K562 (cell line): ENCODE results near the gene GALNT18. TPM values are rescaled to one million over a fixed set of nuclear protein-coding genes. Genes with fewer than 3 reads are reported as not detected.

Experiments used
- ATAC-seq: fragments of 200-7000 bp; cut with Tn5 transposase; 3 replicates; pipeline ENCODE4 v1.9.1; 2020; ENCODE audit warnings: moderate library complexity
- BruUV-seq: library from RNA; stranded (reverse); fragments of 400-500 nt; replicated peaks from 2 replicates; lab custom pipeline; 2021; lab: Mats Ljungman, UMichigan
- CTCF ChIA-PET: fragments of 300-600 bp; formaldehyde crosslinking; extraction: SDS; loops from one replicate; lab custom pipeline; 2021; ENCODE audit warnings: low intra/inter-chr PET ratio; lab: Yijun Ruan, JAX
- POLR2A ChIA-PET: fragments of 300-600, 350-650 bp; sonication (Branson Sonifier 250); formaldehyde crosslinking; extraction: SDS; loops from one replicate; lab custom pipeline; 2021; ENCODE audit warnings: antibody characterized with exemption, inconsistent platforms; lab: Yijun Ruan, JAX
- DNase-seq, 4 experiments: peaks; one replicate each; pipeline versions ENCODE4 v3.0.0 to v3.0.0-alpha.2; 2011 to 2018; ENCODE audit warnings: low spot score in 3 of 4, mixed read lengths in 3 of 4; ENCODE audit errors: extremely low read depth in 1 of 4
- FAIRE-seq: peaks from 2 replicates; lab custom pipeline; 2011; peaks lifted over from hg19 to GRCh38; lab: Jason Lieb, UNC
- H2AFZ ChIP-seq: 2 replicates; pipeline ENCODE4 v1.6.0; 2011; ENCODE audit warnings: low read depth, low read length, control low read depth, inconsistent platforms
- H3K27ac ChIP-seq: fragments of 200-600 bp; 3 replicates; pipeline ENCODE4 v1.8.0; 2011; ENCODE audit warnings: low read depth, mild to moderate bottlenecking, control low read depth, inconsistent platforms, low read length, moderate library complexity, mixed read lengths; ENCODE audit errors: extremely low read depth
- H3K27me3 ChIP-seq, 2 experiments: fragments of 300-600 bp in 1 of 2; 2 replicates in 1 of 2; 3 replicates in 1 of 2; pipeline versions ENCODE4 v1.6.0 to v1.8.0; 2011; ENCODE audit warnings: inconsistent platforms in 2 of 2, low read length in 2 of 2, mild to moderate bottlenecking in 1 of 2, mixed read lengths in 1 of 2, moderate library complexity in 1 of 2; ENCODE audit not compliant: control insufficient read depth in 2 of 2, insufficient read depth in 2 of 2
- H3K36me3 ChIP-seq: fragments of 300-600 bp; 3 replicates; pipeline ENCODE4 v1.8.0; 2011; ENCODE audit warnings: mild to moderate bottlenecking, low read length, inconsistent platforms; ENCODE audit not compliant: control insufficient read depth, insufficient read depth
- H3K4me1 ChIP-seq, 2 experiments: fragments of 200-600 bp in 1 of 2; replicated peaks in 1 of 2; 2 replicates in 1 of 2; 3 replicates in 1 of 2; pipeline versions ENCODE4 v1.5.1 to v1.8.0; 2011; ENCODE audit warnings: inconsistent platforms in 2 of 2, low read length in 2 of 2, mild to moderate bottlenecking in 1 of 2, mixed read lengths in 1 of 2, moderate library complexity in 1 of 2; ENCODE audit not compliant: control insufficient read depth in 2 of 2, insufficient read depth in 2 of 2
- H3K4me2 ChIP-seq: 2 replicates; pipeline ENCODE4 v1.6.1; 2011; ENCODE audit warnings: low read length, control low read depth, inconsistent platforms, mixed read lengths; ENCODE audit not compliant: insufficient read depth
- H3K4me3 ChIP-seq: fragments of 200-600 bp; sonication (generic), shearing (Covaris generic); 2 replicates; pipeline ENCODE4 v1.5.1; 2016; ENCODE audit warnings: control low read depth, inconsistent platforms
- H3K79me2 ChIP-seq: fragments of 200-600 bp; 3 replicates; pipeline ENCODE4 v1.8.0; 2011; ENCODE audit warnings: low read length, inconsistent platforms; ENCODE audit not compliant: control insufficient read depth, insufficient read depth
- H3K9ac ChIP-seq, 2 experiments: 2 replicates each; pipeline versions ENCODE4 v1.6.0 to v1.6.1; 2011; ENCODE audit warnings: low read depth in 2 of 2, low read length in 2 of 2, control low read depth in 1 of 2, inconsistent platforms in 1 of 2, mild to moderate bottlenecking in 1 of 2, mixed read lengths in 1 of 2; ENCODE audit not compliant: insufficient read depth in 1 of 2
- H3K9me1 ChIP-seq: one replicate; pipeline ENCODE4 v1.6.0; 2011; ENCODE audit warnings: inconsistent platforms, mild to moderate bottlenecking, low read length, moderate library complexity; ENCODE audit not compliant: control insufficient read depth, insufficient read depth
- H3K9me3 ChIP-seq: replicated peaks from 2 replicates; pipeline ENCODE4 v1.5.1; 2011; ENCODE audit warnings: low read depth, low read length, inconsistent platforms; ENCODE audit not compliant: control insufficient read depth, insufficient read depth
- H4K20me1 ChIP-seq: replicated peaks from 2 replicates; pipeline ENCODE4 v1.6.1; 2011; ENCODE audit warnings: low read length, inconsistent platforms, mixed read lengths; ENCODE audit not compliant: control insufficient read depth, insufficient read depth
- E2F6 ChIP-seq, 2 experiments: IDR thresholded peaks; 2 replicates each; pipeline ENCODE4 v1.6.1; 2011; ENCODE audit warnings: borderline replicate concordance in 1 of 2, control low read depth in 1 of 2, low read depth in 1 of 2, low read length in 1 of 2, mild to moderate bottlenecking in 1 of 2, mixed read lengths in 1 of 2, moderate library complexity in 1 of 2; ENCODE audit not compliant: insufficient read depth in 1 of 2, insufficient read length in 1 of 2, poor library complexity in 1 of 2, severe bottlenecking in 1 of 2; ENCODE audit errors: extremely low read depth in 1 of 2
- GMEB1 ChIP-seq: fragments of 250-450 bp; sonication (Bioruptor Pico); IDR thresholded peaks from 2 replicates; pipeline ENCODE4 v1.4.0; 2020; ENCODE audit warnings: mild to moderate bottlenecking
- KLF16 ChIP-seq: IDR thresholded peaks from 2 replicates; pipeline ENCODE4 v1.6.1; 2016; ENCODE audit warnings: antibody characterized with exemption
- PBX2 ChIP-seq, 2 experiments: IDR thresholded peaks in 1 of 2; conservative IDR thresholded peaks in 1 of 2; 2 replicates each; pipeline ENCODE4 v1.6.1; 2016; ENCODE audit warnings: low read depth in 2 of 2, mild to moderate bottlenecking in 1 of 2, missing compliant biosample characterization in 1 of 2, missing genetic modification characterization in 1 of 2, moderate library complexity in 1 of 2
- RHOXF2B ChIP-seq: fragments of 250-450 bp; sonication (Bioruptor Pico); conservative IDR thresholded peaks from 2 replicates; pipeline ENCODE4 v1.5.1; 2021
- SP1 ChIP-seq: sonication (generic); formaldehyde crosslinking; IDR thresholded peaks from 2 replicates; pipeline ENCODE4 v1.8.1; 2022; ENCODE audit warnings: mild to moderate bottlenecking, missing genetic modification reagents
- TAF7 ChIP-seq: fragments of 450-650 bp; IDR thresholded peaks from 2 replicates; pipeline ENCODE4 v1.6.1; 2016; ENCODE audit warnings: missing genetic modification characterization, missing compliant biosample characterization
- USF1 ChIP-seq: sonication (generic); formaldehyde crosslinking; IDR thresholded peaks from 2 replicates; pipeline ENCODE4 v1.9.0; 2022; ENCODE audit warnings: mild to moderate bottlenecking, missing genetic modification reagents
- ZBTB17 ChIP-seq: fragments of 450-650 bp; formaldehyde crosslinking; IDR thresholded peaks from 2 replicates; pipeline ENCODE4 v1.4.0; 2020; ENCODE audit warnings: mild to moderate bottlenecking
- ZNF175 ChIP-seq: fragments of 200-800 bp; sonication (Bioruptor generic); IDR thresholded peaks from 2 replicates; pipeline ENCODE4 v1.6.1; 2016; ENCODE audit warnings: low read depth, mild to moderate bottlenecking, missing genetic modification characterization, missing compliant biosample characterization
- ZNF398 ChIP-seq: fragments of 250-450 bp; sonication (Bioruptor Pico); IDR thresholded peaks from 2 replicates; pipeline ENCODE4 v1.8.0; 2021; ENCODE audit warnings: moderate library complexity, mild to moderate bottlenecking, inconsistent platforms
- ZNF408 ChIP-seq: fragments of 250-450 bp; sonication (Bioruptor Pico); IDR thresholded peaks from 2 replicates; pipeline ENCODE4 v1.4.0; 2020; ENCODE audit warnings: low read depth, mild to moderate bottlenecking, moderate library complexity
- WGBS: fragments of 100-300 bp; shearing (Covaris generic); methylation state at CpG from one replicate; pipeline ENCODE4 v1.1.6; 2016; ENCODE audit warnings: low coverage, mixed read lengths; ENCODE audit not compliant: insufficient coverage; ENCODE audit errors: missing lambda C conversion rate; 5-methylcytosine and 5-hydroxymethylcytosine counted together
- in situ Hi-C: fragments of 300-500 bp; cut with MboI; formaldehyde crosslinking; loops from 4 replicates; pipeline ENCODE4 v1.15.0; 2018; ENCODE audit warnings: inconsistent platforms, mixed read lengths
- intact Hi-C: fragments of 100-400 bp; cut with micrococcal nuclease; formaldehyde crosslinking; loops from 2 replicates; pipeline ENCODE4 v1.14.2; 2022
- polyA plus RNA-seq, 8 experiments: library from polyadenylated mRNA; depleted of rRNA in 4 of 8; stranded (reverse) in 5 of 8; unstranded in 3 of 8; fragments of >200 nt; fragmentation: Nextera tagmentation in 2 of 8; fragmentation: Illumina TruSeq in 1 of 8; extraction: Ambion mirVana in 2 of 8; extraction: Trizol in 1 of 8; gene quantifications; 2 replicates each; pipeline versions ENCODE4 v1.2.1 to v1.2.3, GENCODE V29; 2011 to 2014; ENCODE audit warnings: inconsistent platforms in 1 of 8, missing spikeins in 1 of 8
- total RNA-seq, 7 experiments: library from RNA; depleted of rRNA in 6 of 7; stranded (reverse); fragments of >200 nt in 6 of 7; fragmentation: Illumina TruSeq in 2 of 7; extraction: Trizol in 2 of 7; gene quantifications; 2 replicates each; pipeline versions ENCODE4 v1.2.1 to v1.2.3, GENCODE V29; 2011 to 2021; ENCODE audit warnings: low replicate concordance in 1 of 7

The GALNT18 gene
- total and polyA plus RNA-seq, 9 of the 15 experiments (the other 6 are each of a cell fraction or from before 2014, with no cell fraction given), result not detected

- no peak for TF ChIP-seq PBX2 (CRISPR knock-in tag; IDR thresholded peaks at IDR 0.05; ENCODE audit: low read depth)
- no peak for TF ChIP-seq PBX2 (tag; conservative IDR thresholded peaks at IDR 0.05; ENCODE audit: low read depth)
- TF ChIP-seq SP1, result no peak
- TF ChIP-seq USF1 (CRISPR knock-in tag), result no peak
- TF ChIP-seq TAF7, result no peak
Measured at GRCh38 chr11:11588243-11588642, 33.6 kb downstream of the GALNT18 start (continued).

GRCh38 chr11:11587122-11587521, 34.7 kb downstream of the GALNT18 start:
- H3K36me3 ChIP-seq, result no peaks in the 10 kb centered on the region
- ChIA-PET POLR2A (interaction anchor here (0.7 kb wide), 2 partner anchors 43 to 245 kb away, joined by 3 to 4 read pairs; no protein-coding TSS in a partner anchor), CTCF (no interaction called here)
- peaks cover 8% of the 10 kb centered on the region in 2 experiments; a peak in 3 of 5 replicates for H3K27me3 ChIP-seq
- in situ Hi-C loops, result no loop called here
- no peak overlapping the region for H3K9ac ChIP-seq
- ATAC-seq, result no peak
- H3K4me1 ChIP-seq, result no peaks in the 10 kb centered on the region
- no TSS peak for BruUV-seq
- H2AFZ ChIP-seq, result no peak overlapping the region
- H4K20me1 ChIP-seq, result no peaks in the 10 kb centered on the region
- no peak for FAIRE-seq
- H3K9me1 ChIP-seq, result no peaks in the 10 kb centered on the region
- 0% methylated on average over 4 of the region's 4 CpGs for WGBS
- H3K4me2 ChIP-seq, result no peak overlapping the region
- H3K27ac ChIP-seq, result no peak overlapping the region
- intact Hi-C loops, result no loop called here
- no peaks in the 10 kb centered on the region for H3K9me3 ChIP-seq
- no peak for DNase-seq
- no peaks in the 10 kb centered on the region for H3K79me2 ChIP-seq
- H3K4me3 ChIP-seq, result no peak overlapping the region
- TF ChIP-seq ZNF408 (CRISPR knock-in tag) (no peak), KLF16 (no peak), ZNF175 (CRISPR knock-in tag) (no peak), ZBTB17 (CRISPR knock-in tag) (no peak), E2F6 (IDR thresholded peaks at IDR 0.05; ENCODE audit: borderline replicate concordance in 1 of 2, extremely low read depth in 1 of 2, insufficient read depth in 1 of 2, insufficient read length in 1 of 2, low read depth in 1 of 2, low read length in 1 of 2, poor library complexity in 1 of 2, severe bottlenecking in 1 of 2) (no peak), RHOXF2B (CRISPR knock-in tag) (no peak), ZNF398 (CRISPR knock-in tag) (no peak), GMEB1 (no peak)
